MM.1S (cell line): ENCODE measurements around the gene BRD9.

Source experiments
- CTCF ChIP-seq: fragments of 300-600 bp; sonication (generic); IDR thresholded peaks from 2 replicates; pipeline ENCODE4 v1.5.1; 2016; ENCODE audit warnings: antibody characterized with exemption, low read length, mixed read lengths
- EZH2 ChIP-seq: fragments of 300-600 bp; sonication (generic); optimal IDR thresholded peaks from 2 replicates; pipeline ENCODE3; 2017; ENCODE audit warnings: low read depth, mild to moderate bottlenecking, antibody characterized with exemption, low read length, mixed read lengths
- EZH2phosphoT487 ChIP-seq: fragments of 300-600 bp; sonication (generic); IDR thresholded peaks from 2 replicates; pipeline ENCODE4 v1.6.1; 2018; ENCODE audit warnings: antibody characterized with exemption, low read length

- no peak for TF ChIP-seq CTCF
- no peak for TF ChIP-seq EZH2
- TF ChIP-seq EZH2phosphoT487, result no peak
These were observed 38.3 kb upstream of the BRD9 start for GRCh38 chr5:930866-931265.
